ENCODE measurements around the gene ZBTB7C. TPM values are rescaled to one million over a fixed set of nuclear protein-coding genes. Genes with fewer than 3 reads are reported as not detected.

Gene ZBTB7C
- total RNA-seq, 2 experiments from 2014 or later: not detected

GRCh38 chr18:48038636-48039035, 370.5 kb downstream of the ZBTB7C start:
- POLR2A ChIA-PET: interaction anchor here (0.7 kb wide), 1 partner anchor 382 kb away, joined by 4 read pairs; no protein-coding TSS in a partner anchor
- Histone ChIP-seq H3K4me3 (ENCODE audit: low read depth, low read length, poor library complexity, severe bottlenecking) (no peak overlapping the region), H3K9me2 (ENCODE audit: insufficient read depth, low read length) (no peaks in the 10 kb centered on the region), H3K79me2 (ENCODE audit: insufficient read depth, low read depth, low read length) (no peaks in the 10 kb centered on the region), H3K9me3 (ENCODE audit: low read length) (no peaks in the 10 kb centered on the region), H3K4me1 (ENCODE audit: insufficient read depth, low read length, poor library complexity, severe bottlenecking) (no peaks in the 10 kb centered on the region), H3K4me2 (ENCODE audit: low read length) (no peak overlapping the region), H3K27ac (ENCODE audit: low read depth, low read length, poor library complexity, severe bottlenecking) (no peak overlapping the region), H3K36me3 (ENCODE audit: insufficient read depth, low read length) (no peaks in the 10 kb centered on the region), H2AFZ (ENCODE audit: low read length) (no peak overlapping the region), H4K20me1 (ENCODE audit: insufficient read depth, low read length) (no peaks in the 10 kb centered on the region)
- intact Hi-C loops (cut with micrococcal nuclease; ENCODE audit: unreplicated experiment): no loop called here
- DNase-seq (ENCODE audit: low spot score): no peak
- TF ChIP-seq CTCF (conservative IDR thresholded peaks at IDR 0.05; ENCODE audit: low read length) (no peak), EZH2phosphoT487 (IDR thresholded peaks at IDR 0.05; ENCODE audit: borderline replicate concordance, low read depth, low read length) (no peak)
- BruUV-seq (replicated peaks): no TSS peak
- CTCF ChIA-PET (ENCODE audit: unreplicated experiment): no interaction called here

GRCh38 chr18:48037481-48038271, 371.5 kb downstream of the ZBTB7C start:
- Histone ChIP-seq H4K20me1 (ENCODE audit: insufficient read depth, low read length) (no peaks in the 10 kb centered on the region), H3K4me2 (ENCODE audit: low read length) (no peak overlapping the region), H3K4me3 (ENCODE audit: low read depth, low read length, poor library complexity, severe bottlenecking) (no peak overlapping the region), H3K9me3 (ENCODE audit: low read length) (no peaks in the 10 kb centered on the region), H3K4me1 (ENCODE audit: insufficient read depth, low read length, poor library complexity, severe bottlenecking) (no peaks in the 10 kb centered on the region), H3K79me2 (ENCODE audit: insufficient read depth, low read depth, low read length) (no peaks in the 10 kb centered on the region), H3K9me2 (ENCODE audit: insufficient read depth, low read length) (no peaks in the 10 kb centered on the region), H2AFZ (ENCODE audit: low read length) (no peak overlapping the region), H3K36me3 (ENCODE audit: insufficient read depth, low read length) (no peaks in the 10 kb centered on the region), H3K27ac (ENCODE audit: low read depth, low read length, poor library complexity, severe bottlenecking) (no peak overlapping the region)
- no peak for DNase-seq (ENCODE audit: low spot score)
- TF ChIP-seq CTCF (conservative IDR thresholded peaks at IDR 0.05; ENCODE audit: low read length): no peak
- no peak for TF ChIP-seq EZH2phosphoT487 (IDR thresholded peaks at IDR 0.05; ENCODE audit: borderline replicate concordance, low read depth, low read length)
- BruUV-seq (replicated peaks): no TSS peak
- intact Hi-C loops (cut with micrococcal nuclease; ENCODE audit: unreplicated experiment): no loop called here
- CTCF ChIA-PET (ENCODE audit: unreplicated experiment): interaction anchor here (0.6 kb wide), 1 partner anchor 1907 kb away, joined by 3 read pairs; no protein-coding TSS in a partner anchor
- POLR2A ChIA-PET: interaction anchor here (0.7 kb wide), 1 partner anchor 383 kb away, joined by 4 read pairs; no protein-coding TSS in a partner anchor

Data from OCI-LY7 (cell line).